A549 (cell line): ENCODE results near the gene SKOR2. TPM values are rescaled to one million over a fixed set of nuclear protein-coding genes. Genes with fewer than 3 reads are reported as not detected.

Experiments
- ATAC-seq, 2 experiments: fragments of 200-7000 bp in 1 of 2; fragments of >200 bp in 1 of 2; cut with Nextera tagmentation in 1 of 2; cut with Tn5 transposase in 1 of 2; 3 replicates each; pipeline versions ENCODE4 v1.8.0 to v1.9.1; 2018 to 2020; ENCODE audit warnings: mild to moderate bottlenecking in 1 of 2, moderate library complexity in 1 of 2
- CTCF ChIA-PET: fragments of 300-600 bp; sonication (Branson Sonifier 250); formaldehyde crosslinking; extraction: SDS; loops from one replicate; lab custom pipeline; 2021; ENCODE audit warnings: antibody characterized with exemption, inconsistent platforms; lab: Yijun Ruan, JAX
- POLR2A ChIA-PET: fragments of 350-600 bp; formaldehyde crosslinking; extraction: SDS; loops from one replicate; lab custom pipeline; 2021; ENCODE audit warnings: antibody characterized with exemption, inconsistent platforms; lab: Yijun Ruan, JAX
- DNase-seq, 2 experiments: peaks; one replicate each; pipeline versions ENCODE4 v3.0.0 to v3.0.0-alpha.2; 2011 to 2016; ENCODE audit warnings: low read depth in 1 of 2, low spot score in 1 of 2
- FAIRE-seq: peaks from 2 replicates; lab custom pipeline; 2011; peaks lifted over from hg19 to GRCh38; lab: Jason Lieb, UNC
- H3K27ac ChIP-seq, 2 experiments: fragments of >200 bp; sonication (Bioruptor Twin); formaldehyde crosslinking; 3 replicates each; pipeline ENCODE4 v1.5.1; 2016 to 2017
- H3K4me1 ChIP-seq: fragments of >200 bp; sonication (Bioruptor Twin); formaldehyde crosslinking; 3 replicates; pipeline ENCODE4 v1.6.1; 2016
- H3K4me2 ChIP-seq: fragments of >200 bp; sonication (Bioruptor Twin); formaldehyde crosslinking; 3 replicates; pipeline ENCODE4 v1.6.1; 2016
- H3K4me3 ChIP-seq: fragments of >200 bp; sonication (Bioruptor Twin); formaldehyde crosslinking; 3 replicates; pipeline ENCODE4 v1.5.1; 2016
- H3K9me3 ChIP-seq: fragments of >200 bp; sonication (Bioruptor Twin); formaldehyde crosslinking; 3 replicates; pipeline ENCODE4 v1.6.1; 2016
- CBX8 ChIP-seq: fragments of 200-600 bp; sonication (generic); IDR thresholded peaks from 2 replicates; pipeline ENCODE4 v1.6.1; 2016
- CEBPB ChIP-seq, 2 experiments: fragments of >200 bp in 1 of 2; sonication (Bioruptor Twin) in 1 of 2; formaldehyde crosslinking in 1 of 2; IDR thresholded peaks; 2 replicates each; pipeline ENCODE4 v1.6.1; 2012 to 2016
- EHMT2 ChIP-seq: fragments of 200-600 bp; sonication (generic); IDR thresholded peaks from 2 replicates; pipeline ENCODE4 v1.6.1; 2016; ENCODE audit warnings: antibody characterized with exemption, low read depth, mild to moderate bottlenecking, moderate library complexity
- ESRRA ChIP-seq: fragments of 150-350 bp; IDR thresholded peaks from 2 replicates; pipeline ENCODE4 v1.6.1; 2014; ENCODE audit warnings: mild to moderate bottlenecking, low read length, borderline replicate concordance
- FOSL2 ChIP-seq, 2 experiments: fragments of 450-650 bp in 1 of 2; fragments of >200 bp in 1 of 2; sonication (Bioruptor Twin) in 1 of 2; formaldehyde crosslinking; IDR thresholded peaks; 2 replicates each; pipeline versions ENCODE4 v1.5.0 to v1.6.1; 2016 to 2020; ENCODE audit warnings: mild to moderate bottlenecking in 1 of 2, moderate library complexity in 1 of 2
- FOXS1 ChIP-seq: fragments of 250-450 bp; sonication (Bioruptor Pico); IDR thresholded peaks from 2 replicates; pipeline ENCODE4 v1.5.0; 2020; ENCODE audit warnings: mild to moderate bottlenecking, moderate library complexity
- MYC ChIP-seq: IDR thresholded peaks from 2 replicates; pipeline ENCODE4 v1.6.1; 2012; ENCODE audit warnings: mild to moderate bottlenecking, inconsistent platforms, low read length, improper control_type of control experiment, borderline replicate concordance
- NFE2L2 ChIP-seq: fragments of 150-350 bp; conservative IDR thresholded peaks from 2 replicates; pipeline ENCODE4 v1.6.1; 2014; ENCODE audit warnings: low read length
- PHF8 ChIP-seq: fragments of 200-600 bp; sonication (generic); IDR thresholded peaks from 2 replicates; pipeline ENCODE4 v1.6.1; 2016; ENCODE audit warnings: low read depth, mild to moderate bottlenecking, antibody characterized with exemption, moderate library complexity, borderline replicate concordance
- POLR2A ChIP-seq: IDR thresholded peaks from 2 replicates; pipeline ENCODE4 v1.6.1; 2012; ENCODE audit warnings: mild to moderate bottlenecking, low read length
- RCOR1 ChIP-seq: fragments of 150-350 bp; IDR thresholded peaks from 2 replicates; pipeline ENCODE4 v1.6.1; 2014; ENCODE audit warnings: antibody characterized with exemption, low read length, low read depth
- RFX5 ChIP-seq: fragments of 450-650 bp; IDR thresholded peaks from 2 replicates; pipeline ENCODE4 v1.7.1; 2014; ENCODE audit warnings: antibody characterized with exemption, mild to moderate bottlenecking, moderate library complexity
- USF2 ChIP-seq: fragments of 450-650 bp; IDR thresholded peaks from 2 replicates; pipeline ENCODE4 v1.6.1; 2014; ENCODE audit warnings: antibody characterized with exemption
- ZC3H11A ChIP-seq: fragments of 450-650 bp; IDR thresholded peaks from 2 replicates; pipeline ENCODE4 v1.6.1; 2014; ENCODE audit warnings: antibody characterized with exemption, mild to moderate bottlenecking
- ZFP36 ChIP-seq: fragments of 450-650 bp; IDR thresholded peaks from 2 replicates; pipeline ENCODE4 v1.6.1; 2014; ENCODE audit warnings: borderline replicate concordance; ENCODE audit not compliant: partially characterized antibody
- WGBS: methylation state at CpG from one replicate; pipeline ENCODE4 v1.1.6; 2017; ENCODE audit errors: missing lambda C conversion rate; 5-methylcytosine and 5-hydroxymethylcytosine counted together
- polyA plus RNA-seq, 4 experiments: library from polyadenylated mRNA; depleted of rRNA in 3 of 4; stranded (reverse); fragments of >200 nt; fragmentation: RNase III in 1 of 4; extraction: RNeasy Plus Mini Kit Qiagen cat#74134 plus additional on column Dnase treatment in 1 of 4; gene quantifications; 2 replicates in 3 of 4; 3 replicates in 1 of 4; pipeline ENCODE4 v1.2.3, GENCODE V29; 2011 to 2017

The SKOR2 gene
- polyA plus RNA-seq, 2 of the 4 experiments (the other 2 are of a cell fraction), result not detected

- Histone ChIP-seq H3K4me3 (no peak overlapping the region), H3K4me1 (no peaks in the 10 kb centered on the region), H3K9me3 (no peaks in the 10 kb centered on the region), H3K27ac (no peak overlapping the region), H3K4me2 (no peak overlapping the region)
- CTCF ChIA-PET, result interaction anchor here (0.7 kb wide), 2 partner anchors 10 to 36 kb away, joined by 3 read pairs; no protein-coding TSS in a partner anchor
- POLR2A ChIA-PET, result no interaction called here
- FAIRE-seq (no peak), ATAC-seq (no peak), DNase-seq (no peak)
- TF ChIP-seq PHF8 (no peak), ZC3H11A (no peak), FOXS1 (CRISPR knock-in tag) (no peak), ESRRA (no peak), CEBPB (IDR thresholded peaks at IDR 0.05) (no peak)
- 0% methylated on average over 7 of the region's 7 CpGs for WGBS
Observed at GRCh38 chr18:47287911-47288585, 36.6 kb upstream of the SKOR2 start.

DNA sequence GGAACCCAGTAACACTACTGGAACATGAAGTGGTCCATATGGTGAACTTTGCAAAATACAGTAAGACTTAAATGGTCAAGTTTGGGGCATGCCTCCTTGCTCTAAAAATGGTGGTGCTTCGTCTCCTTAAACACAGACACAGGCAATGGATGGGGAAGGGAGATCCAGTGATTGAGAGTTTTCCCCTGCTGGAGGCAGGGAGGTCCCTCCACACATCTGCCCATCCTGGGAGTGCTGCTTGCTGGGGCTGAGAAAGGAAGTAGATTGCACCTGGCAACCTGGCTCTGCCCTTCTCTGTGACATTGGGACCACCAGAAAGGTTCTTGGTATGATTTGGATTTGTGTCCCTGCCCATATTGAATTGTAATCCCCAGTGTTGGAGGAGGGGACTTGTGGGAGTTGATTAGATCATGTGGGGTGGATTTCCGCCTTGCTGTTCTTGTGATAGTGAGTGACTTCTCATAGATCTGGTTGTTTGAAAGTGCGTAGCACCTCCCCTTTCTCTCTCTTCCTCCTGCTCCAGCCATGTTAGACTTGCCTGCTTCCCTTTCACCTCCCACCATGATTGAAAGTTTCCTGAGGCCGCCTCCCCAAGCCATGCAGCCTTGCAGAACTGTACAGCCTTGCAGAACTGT is 35.4 kb upstream of the SKOR2 start:
- Histone ChIP-seq H3K9me3 (no peaks in the 10 kb centered on the region), H3K4me1 (no peaks in the 10 kb centered on the region), H3K4me3 (no peak overlapping the region), H3K4me2 (no peak overlapping the region), H3K27ac (no peak overlapping the region)
- ChIA-PET POLR2A (no interaction called here), CTCF (no interaction called here)
- ATAC-seq (no peak), DNase-seq (no peak), FAIRE-seq (no peak)
- WGBS, result 23% methylated on average over 4 of the region's 4 CpGs
- no peak for TF ChIP-seq USF2
- no peak for TF ChIP-seq RFX5
- no peak for TF ChIP-seq FOXS1 (CRISPR knock-in tag)
- no peak for TF ChIP-seq CBX8
- no peak for TF ChIP-seq MYC
- no peak for TF ChIP-seq ESRRA
- TF ChIP-seq NFE2L2, result no peak

DNA sequence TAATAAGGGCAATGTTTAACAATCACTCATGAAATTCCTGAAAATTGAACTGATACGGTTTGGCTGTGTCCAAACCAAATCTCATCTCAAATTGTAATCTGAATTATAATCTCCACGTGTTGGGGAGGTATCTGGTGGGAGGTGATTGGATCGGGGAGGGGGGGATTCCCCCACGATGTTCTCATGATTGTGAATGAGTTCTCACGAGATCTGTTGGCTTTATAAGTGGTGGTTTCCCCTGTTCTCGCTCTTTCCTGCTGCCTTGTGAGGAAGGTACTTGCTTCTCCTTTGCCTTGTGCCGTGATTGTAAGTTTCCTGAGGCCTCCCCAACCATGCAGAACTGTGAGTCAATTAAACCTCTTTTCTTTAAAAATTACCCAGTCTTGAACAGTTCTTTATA is 34.0 kb upstream of the SKOR2 start:
- CTCF ChIA-PET, result no interaction called here
- Histone ChIP-seq H3K4me1 (no peaks in the 10 kb centered on the region), H3K9me3 (no peaks in the 10 kb centered on the region), H3K4me3 (no peak overlapping the region), H3K4me2 (no peak overlapping the region), H3K27ac (no peak overlapping the region)
- no peak for ATAC-seq
- no peak for TF ChIP-seq POLR2A
- 4% methylated on average over 7 of the region's 7 CpGs for WGBS
- DNase-seq, result no peak
- FAIRE-seq, result no peak
- POLR2A ChIA-PET, result no interaction called here

- FAIRE-seq (no peak), ATAC-seq (no peak), DNase-seq (no peak)
- H3K4me2 ChIP-seq, result no peak overlapping the region
- no peaks in the 10 kb centered on the region for H3K9me3 ChIP-seq
- no peak overlapping the region for H3K4me3 ChIP-seq
- ChIA-PET CTCF (no interaction called here), POLR2A (no interaction called here)
- no peak overlapping the region for H3K27ac ChIP-seq
- no peak for TF ChIP-seq ZFP36
- no peak for TF ChIP-seq RCOR1
- no peak for TF ChIP-seq FOSL2 (IDR thresholded peaks at IDR 0.05)
- no peak for TF ChIP-seq FOSL2 (CRISPR knock-in tag; IDR thresholded peaks at IDR 0.05)
- TF ChIP-seq EHMT2, result no peak
- no peak for TF ChIP-seq PHF8
- 29% methylated on average over 6 of the region's 6 CpGs for WGBS
- no peaks in the 10 kb centered on the region for H3K4me1 ChIP-seq
Observed at GRCh38 chr18:47284721-47285395, 33.4 kb upstream of the SKOR2 start.
